NOMO-1 treated with DMSO at 0.1 percent for 48 hours (cell line): ENCODE measurements around the gene CNTN2.

ENCODE experiments used
- DNase-seq: peaks from one replicate; lab custom pipeline; 2025; ENCODE audit not compliant: unreplicated experiment; lab: John Stamatoyannopoulos, UW

The CNTN2 gene

DNA sequence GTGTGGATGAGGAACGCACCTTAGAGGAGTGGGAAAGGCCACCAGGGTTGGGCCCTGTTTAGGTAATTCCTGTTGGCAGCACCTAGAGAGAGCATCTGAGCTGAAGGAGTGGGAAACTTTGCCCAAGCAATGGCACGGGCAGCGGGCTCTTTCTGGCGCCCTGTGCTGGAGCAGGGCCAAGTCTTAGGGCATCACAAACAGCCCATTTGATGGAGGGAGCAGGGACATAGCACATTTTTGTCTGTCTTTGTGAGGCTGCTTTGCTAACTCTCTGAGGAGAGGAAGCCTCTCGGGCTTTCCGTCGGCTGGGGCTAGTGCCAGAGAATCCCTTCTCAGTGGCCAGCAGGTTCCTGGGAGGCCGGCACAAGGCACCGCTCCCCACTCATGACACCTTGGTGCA lies 22.5 kb upstream of the CNTN2 start:
- no peak for DNase-seq

DNA sequence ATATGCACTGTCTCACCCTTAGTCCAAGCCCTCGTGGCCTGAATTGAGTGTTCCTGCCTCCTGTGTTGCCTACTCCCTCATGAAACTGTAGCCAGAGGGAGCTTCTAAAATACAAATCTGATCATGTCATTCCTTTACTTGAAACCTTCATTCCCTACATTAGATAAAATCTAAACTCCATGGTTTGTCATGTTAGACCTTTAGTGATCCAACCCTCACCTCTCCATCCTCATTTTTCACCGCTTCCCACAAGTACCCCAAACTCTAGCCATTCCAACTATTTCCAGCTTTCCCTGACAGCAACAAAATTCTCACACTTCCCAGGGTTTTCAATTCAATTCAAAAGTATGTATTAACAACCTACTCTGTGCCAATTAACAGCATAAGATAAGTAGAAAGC lies 18.3 kb upstream of the CNTN2 start:
- DNase-seq = no peak

DNA sequence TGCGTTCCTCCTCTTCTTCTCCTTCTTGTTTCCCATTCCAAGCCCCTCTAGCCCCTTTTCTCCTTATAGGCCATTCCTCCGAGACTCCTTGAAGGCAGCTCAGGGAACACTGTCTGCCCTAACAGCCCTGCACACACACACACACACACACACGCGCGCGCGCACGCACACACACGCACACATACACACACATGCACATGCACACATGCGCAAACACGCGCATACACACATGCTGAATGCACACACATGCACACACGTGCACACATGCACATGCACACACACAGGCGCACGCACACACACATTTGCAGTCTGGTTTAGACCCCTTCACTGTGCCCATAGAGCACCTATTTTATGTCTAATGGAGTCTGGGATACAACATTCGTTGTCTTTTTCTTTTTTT lies 17.8 kb upstream of the CNTN2 start:
- no peak for DNase-seq

DNA sequence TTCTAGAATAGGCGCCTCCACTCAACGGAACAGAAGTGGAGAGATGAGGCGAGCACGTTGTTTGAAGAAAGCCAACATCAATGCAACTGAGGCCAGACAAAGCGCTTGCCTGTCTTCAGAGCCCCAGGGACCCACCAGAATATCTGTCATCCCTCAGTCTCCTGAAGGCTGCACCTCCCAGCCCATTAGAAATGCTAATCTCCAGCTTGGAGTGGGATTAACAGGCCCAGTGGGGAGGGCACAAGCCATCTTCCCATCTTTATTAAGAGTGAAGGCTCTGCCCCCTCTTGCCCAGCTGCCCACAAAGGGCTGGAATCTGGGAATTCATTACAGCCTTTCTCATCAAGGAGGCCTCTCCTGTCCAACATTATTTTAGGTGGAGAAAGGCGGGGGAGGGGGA lies 16.8 kb upstream of the CNTN2 start:
- no peak for DNase-seq

DNA sequence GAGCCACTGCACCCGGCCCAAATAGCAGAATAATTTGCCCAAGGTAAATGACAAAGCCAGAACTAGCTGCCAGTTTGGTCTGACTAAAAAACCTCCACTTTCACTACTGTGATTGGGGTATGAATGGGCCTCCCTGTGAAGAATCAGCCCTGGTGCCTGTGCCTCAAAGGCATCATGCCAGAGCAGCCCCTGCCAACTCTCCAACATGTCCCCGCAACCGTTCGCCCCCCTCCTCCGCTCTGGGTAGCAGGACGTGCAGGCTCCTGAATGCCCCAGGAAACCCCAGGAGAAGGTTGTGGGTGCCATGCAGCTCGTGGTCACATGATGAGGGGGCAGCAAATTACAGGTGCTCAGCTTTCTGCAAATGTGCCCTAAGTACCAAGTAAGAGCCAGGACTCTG lies 14.6 kb upstream of the CNTN2 start:
- no peak for DNase-seq

DNA sequence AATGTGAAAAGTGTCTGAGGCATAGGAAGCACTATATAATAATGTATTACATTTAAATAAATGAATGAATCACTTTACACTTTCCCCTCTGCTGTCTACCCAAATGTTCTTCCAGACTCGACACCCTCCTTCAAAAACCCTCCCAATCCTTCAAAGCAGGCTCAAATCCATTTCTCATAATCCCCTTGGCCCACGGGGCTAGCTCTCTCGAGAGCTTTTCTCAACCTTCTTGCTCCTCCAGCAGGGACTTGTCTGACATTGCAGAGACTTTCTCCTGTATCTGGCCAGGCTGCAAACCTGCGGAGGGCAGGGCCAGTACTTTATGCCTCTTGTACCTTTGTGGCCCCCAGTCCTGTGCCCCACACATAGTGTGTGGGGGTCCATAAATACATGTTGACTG lies 14.1 kb upstream of the CNTN2 start:
- DNase-seq = no peak

DNA sequence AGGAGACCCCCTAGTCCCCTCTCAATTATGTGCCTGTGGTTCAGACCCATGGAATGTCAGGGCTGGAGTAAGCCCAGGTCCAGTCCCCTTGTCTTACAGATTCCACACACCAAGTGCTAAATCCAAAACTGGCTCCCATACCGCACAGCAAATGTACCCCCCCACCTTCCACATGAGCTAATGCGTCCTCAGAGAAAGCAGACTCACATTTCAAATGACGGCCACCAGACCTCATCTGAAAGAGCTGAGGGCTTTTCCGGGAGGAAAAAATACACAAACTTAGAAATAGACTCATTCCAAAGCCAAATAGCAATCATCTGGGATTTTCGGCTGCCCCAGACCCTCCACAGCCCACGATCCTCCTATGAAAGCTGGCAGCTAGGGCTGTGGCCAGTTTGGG lies 12.8 kb upstream of the CNTN2 start:
- DNase-seq = no peak

DNA sequence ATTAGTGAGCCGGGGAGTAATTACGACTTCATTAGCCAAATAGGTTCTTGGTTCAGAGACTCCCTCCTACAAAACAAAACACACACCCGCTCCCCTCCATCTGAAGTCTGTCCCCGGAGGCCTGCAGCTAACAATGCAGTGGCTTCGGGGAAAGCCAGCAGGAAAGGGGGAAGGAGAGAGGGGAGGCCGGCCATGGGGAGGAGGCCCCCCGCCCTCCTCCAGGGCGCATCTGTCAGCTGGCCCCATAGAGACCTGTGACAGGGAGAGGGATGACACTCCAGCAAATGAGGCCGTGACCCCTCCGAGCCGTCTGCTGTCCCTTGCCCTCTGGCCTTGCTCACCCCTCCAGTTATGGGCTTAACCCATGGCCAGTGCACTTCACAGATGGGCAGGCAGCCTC lies 12.1 kb upstream of the CNTN2 start:
- DNase-seq = no peak

DNA sequence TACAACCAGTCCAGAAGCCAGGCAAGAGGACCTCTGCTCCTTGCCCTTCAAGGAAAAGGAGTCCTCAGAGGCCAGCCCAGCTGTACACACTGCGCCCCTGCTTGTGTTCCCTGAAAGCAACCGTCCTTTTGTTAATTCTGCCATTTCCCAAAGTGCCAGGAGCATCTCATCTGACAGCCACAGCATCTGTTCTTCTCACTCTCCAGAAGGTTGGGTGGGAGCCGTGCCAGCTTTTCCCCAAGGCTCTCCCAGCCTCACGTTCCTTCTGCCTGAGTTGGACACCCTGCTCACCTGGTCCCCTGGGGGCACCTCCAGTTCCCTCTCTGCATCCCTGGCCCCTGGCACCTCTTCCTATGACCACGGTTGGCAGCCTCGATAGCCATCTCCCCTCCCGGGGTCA lies 10.5 kb upstream of the CNTN2 start:
- no peak for DNase-seq

DNA sequence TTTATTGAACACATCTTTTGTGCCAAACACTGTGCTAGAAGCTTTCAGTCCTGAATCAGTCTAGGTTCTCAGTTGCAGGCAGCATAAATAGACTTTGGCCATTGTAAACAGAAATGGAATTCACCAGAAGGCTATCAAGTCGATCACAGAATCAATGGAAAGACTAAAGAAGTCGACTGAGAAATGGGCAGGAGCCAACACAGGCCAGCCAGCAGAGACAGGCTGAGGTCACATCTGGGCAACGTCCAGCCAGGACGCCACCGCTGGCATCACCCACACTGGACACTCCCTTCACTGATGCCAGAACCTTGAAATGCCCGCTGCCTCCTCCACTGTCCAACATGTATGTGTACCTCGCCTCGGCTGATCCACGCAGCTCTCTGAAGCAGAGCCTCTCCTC lies 5.5 kb upstream of the CNTN2 start:
- no peak for DNase-seq

DNA sequence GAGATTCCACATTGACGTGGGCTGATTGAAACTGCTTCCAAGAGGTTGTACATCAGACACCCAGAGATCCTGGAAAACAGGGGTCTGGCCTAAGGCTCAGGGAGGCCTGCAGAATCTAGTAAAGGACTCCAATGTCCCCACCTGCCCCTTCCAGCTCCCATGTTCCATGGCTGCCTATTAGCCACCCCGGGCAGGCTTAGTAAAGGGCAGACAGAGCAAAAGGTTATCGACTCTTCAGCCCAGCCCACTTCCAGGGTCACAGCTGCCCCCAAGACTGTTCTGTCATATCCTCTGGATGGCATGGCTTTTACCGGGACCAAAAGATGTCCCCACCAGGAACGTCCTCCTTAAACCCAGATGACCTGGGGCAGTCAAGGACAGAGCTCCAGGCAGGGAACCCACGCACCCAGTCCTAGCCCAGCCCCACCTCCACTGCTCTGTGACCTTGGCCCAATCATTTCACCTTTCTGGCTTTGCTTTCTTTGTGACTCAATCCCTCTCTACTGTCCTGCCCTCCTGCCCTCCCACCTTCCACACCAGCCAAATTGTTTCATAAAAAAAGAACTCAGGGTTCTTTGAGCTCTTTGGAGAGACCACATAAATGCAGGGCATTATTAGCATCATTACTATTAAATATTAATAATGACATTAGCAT lies 4.8 kb upstream of the CNTN2 start:
- no peak for DNase-seq

DNA sequence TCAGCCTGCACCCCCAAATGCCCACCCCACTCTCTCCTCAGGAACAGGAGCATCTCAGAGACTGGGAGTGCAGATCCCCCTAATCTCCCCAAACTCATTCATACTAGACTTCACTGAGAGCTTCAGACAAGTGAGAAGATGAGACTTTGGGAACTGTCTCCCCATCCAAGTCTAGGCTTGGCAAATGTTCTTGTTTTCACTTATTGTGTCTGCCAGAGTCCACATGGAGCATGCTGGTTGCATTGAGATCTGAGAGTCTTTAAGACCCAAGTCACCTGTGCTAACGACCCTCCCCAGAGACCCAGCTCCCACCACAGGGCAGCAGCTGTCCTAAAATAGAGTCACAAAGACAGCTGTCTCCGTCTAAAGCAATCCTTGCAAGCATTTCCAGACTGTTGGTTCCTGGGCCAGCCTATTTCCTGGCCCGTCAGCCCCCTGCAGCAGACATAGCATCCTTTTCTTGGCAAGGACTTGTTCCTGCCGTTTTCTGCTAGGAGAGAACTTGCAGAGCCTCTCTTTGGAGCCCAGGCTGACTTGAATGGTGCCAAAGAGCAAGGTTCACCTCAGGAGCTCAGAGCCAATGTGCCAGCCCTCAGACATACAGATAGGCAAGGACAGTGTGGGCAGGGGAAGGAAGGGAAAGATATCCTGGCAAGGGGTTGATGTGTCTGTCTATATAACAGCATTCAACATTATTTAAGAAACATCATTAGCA lies 1.9 kb upstream of the CNTN2 start:
- no peak for DNase-seq

DNA sequence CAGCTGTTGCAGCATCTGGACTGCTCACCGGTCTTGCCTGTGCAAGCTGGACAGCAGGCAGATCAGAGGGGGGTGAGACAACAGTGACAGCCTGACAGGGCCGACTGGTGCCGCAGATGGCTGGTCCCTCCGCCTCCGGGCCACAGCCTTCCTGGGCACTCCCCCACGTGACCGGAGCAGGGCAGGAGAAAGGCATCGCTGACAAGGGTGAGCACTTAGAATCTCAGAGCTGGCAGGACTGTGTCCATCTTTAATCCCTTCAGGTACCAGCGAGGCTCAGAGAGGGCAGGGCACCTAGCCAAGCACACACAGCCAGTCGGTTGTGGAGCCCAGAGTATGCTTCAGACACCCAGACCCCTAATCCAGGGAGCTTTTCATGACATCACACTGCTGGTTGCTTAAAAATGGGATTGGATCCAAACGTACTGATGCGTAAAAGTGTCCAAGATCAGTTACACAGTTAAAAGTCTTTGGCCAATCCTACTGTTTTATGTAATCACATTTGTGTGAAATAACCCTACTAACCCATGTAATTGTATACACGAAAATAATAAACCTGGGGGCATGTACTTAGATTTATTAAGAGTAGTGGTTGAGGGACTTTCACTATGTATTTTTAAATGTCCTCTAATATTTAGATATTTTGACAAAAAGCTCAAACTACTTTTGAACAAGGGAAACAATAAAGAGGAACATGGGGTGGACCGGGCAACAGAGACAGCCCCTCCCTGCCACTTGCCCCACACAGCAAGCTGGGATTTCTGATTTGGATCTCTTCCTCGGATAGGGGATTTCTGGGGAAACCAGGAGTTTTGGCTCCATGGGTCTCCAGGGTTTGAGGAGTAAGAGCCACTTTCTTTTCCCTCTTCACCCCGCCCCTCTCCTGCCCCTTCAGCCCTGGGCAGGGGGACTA lies 758 bp upstream of the CNTN2 start:
- DNase-seq = no peak

DNA sequence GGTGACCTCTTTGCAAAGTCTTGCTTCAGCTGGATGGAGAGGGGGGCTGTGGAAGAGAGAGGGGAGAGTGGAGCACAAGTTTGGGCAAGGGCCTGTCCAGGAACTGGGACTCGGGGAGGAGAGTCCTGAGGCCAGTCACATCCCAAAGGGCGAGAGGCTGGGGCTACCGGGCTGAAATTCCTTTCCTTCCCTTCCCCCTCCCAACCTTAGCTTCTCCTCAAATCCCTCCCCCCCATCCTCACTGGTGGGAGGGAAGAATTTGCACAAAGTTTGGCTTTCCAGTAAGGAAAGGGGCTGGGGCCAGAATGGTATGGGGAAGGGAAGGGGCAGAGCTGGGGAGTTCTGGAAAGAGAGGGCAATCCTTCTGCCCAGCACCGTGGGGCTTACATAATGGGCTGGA lies 854 bp downstream of the CNTN2 start:
- DNase-seq = no peak

DNA sequence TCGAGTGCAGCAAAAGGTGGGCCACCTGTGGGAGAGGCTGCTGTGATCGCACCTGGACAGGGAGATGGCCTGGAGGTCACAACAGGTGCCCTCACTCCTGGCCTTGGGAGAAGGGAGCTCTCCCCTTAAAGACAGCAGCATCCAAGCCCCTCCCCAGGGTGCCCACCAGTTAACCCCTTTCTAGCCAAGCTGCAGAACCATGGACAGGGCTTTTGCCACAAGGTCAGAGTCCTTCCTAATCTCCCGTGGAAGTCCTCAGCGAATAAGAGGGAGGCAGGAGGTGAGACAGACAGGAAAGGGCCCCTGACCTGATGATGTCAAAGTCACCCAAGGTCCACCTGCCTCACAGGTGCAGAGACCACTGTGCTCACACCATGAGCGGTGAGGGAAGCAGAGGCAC lies 1.7 kb downstream of the CNTN2 start:
- no peak for DNase-seq

DNA sequence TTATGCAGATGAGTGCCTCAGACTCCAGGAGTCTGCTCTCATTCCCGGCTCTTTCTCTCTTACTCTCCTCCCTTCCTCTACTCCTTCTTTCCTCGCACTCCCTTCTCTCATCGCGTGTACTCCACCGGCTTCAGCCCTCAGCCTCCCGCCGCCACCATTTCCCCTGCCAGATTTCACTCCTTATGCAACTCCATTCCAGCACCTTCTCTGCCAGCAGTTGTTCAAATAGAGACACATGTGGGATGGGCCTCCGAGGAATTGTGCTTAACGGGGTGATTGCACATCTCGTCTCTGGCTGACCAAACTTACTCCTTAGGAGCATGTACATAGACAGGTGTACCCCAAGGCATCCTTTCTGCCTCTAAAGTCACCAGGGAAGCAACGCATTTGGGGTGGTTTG lies 2.1 kb downstream of the CNTN2 start:
- no peak for DNase-seq

DNA sequence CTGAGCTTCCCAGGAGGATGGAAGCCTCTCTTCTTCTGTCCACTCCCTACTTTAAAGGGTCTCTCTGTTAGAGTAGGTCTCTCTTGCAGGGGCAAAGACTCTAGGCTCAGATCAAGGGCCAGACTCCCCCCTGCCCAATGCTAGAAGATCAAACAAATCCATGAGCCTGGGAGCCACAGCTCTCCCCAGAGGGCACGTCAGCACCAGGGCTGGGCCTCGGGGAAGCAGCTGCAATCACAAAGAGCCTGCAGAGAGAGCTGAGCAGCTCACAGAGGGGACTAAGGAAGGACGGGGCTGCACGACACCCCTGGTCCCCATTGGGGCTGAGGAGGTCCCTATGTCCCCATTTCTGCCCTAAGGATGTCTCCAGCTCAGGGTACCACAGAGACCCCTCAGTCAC lies 3.9 kb downstream of the CNTN2 start:
- no peak for DNase-seq

DNA sequence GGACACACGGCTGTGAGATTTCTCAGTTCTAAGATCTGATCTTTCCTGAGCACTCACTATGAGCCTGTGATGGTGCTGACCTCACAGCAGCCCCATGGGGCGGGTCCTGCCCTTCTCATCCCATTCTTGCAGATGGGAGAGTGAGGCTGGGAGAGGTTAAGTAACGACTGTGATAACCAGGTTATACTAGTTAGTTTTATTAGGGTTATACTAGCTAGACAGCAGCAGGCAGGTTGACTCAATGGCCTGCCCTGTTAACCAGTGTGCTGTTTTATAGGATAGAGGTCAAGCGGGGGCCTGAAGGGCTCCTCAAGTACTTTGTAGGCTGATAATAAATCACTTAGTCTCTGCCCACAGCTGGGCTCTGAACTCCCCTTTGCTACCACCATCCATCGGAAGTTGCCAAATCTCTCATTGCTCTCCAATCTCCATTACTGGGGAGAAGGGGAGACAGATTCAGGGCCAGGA lies 4.8 kb downstream of the CNTN2 start:
- DNase-seq = no peak

DNA sequence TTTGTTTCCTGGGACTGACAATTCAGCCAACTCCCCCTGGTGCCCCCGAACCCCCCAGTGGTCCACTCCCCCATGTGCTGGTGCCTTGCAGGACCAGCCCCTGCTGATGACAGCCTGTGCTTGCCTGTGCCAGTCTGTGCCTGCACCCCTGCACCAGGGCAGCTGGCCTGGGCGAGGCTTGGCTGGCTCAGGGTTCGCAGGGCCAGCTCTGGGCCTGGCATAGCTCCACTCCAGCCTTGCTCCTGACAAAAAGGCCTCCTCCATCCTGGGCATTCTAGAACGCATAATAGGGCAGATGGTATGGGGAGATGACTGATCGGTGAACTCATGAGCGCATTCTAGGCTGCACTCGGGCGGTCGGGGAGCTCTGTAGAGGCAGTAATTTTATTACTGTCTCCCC lies 5.4 kb downstream of the CNTN2 start:
- DNase-seq = no peak

DNA sequence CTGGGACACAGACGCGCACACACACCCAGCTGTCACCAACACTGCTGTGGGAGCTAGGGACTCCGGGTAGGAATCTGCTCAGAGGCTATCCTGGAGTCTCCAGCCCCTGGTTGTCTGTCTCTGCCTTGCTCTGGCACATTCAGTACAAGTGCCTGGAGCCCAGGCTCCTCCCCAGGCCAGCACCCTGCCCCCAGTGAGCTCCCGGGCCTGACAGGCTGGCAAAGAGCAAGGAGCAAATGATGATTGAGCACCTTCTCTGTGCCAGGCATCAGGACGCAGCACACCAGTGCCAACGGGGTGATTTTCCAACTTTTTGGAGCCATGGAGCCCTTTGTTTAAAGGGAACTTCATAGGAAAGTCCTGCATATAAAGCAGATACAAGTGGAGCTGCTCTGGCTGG lies 6.5 kb downstream of the CNTN2 start:
- no peak for DNase-seq

DNA sequence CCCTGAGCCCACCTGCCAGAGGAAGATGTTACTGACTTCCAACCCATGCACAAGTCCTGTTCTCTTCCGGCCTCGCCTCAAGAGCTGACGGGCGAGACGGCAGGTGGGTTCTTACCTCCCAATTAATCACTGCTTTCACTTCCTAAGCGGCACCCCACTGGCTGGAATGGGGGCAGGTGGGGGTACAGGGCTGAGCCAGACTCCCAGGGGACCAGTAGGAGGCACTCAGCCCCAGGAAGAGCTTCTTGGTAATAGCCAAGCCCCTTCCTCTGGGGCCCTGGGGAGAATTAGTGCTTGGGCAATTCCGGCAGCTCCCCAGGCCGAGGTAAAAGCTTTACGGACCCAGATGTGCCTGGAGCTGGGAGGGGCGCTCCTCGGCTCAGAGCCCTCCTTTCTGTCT lies 9.7 kb downstream of the CNTN2 start:
- no peak for DNase-seq

DNA sequence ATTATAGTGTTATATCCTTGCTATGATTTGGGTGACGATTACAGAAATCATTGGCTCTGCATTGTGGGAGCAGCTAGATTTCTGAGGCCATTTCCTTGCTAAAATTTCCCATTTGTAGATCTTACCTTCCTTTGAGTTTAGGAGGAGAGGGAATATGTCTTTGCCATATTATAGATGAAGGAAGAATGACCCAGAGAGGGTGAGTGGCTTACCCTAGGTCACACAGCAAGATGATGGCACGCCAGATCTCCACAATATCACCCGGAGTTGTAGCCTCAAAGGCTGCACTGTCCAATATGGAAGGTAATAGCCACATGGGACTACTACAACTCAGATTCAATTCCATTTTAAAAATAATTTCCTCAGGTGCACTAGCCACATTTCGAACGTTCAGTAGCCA lies 10.3 kb downstream of the CNTN2 start:
- no peak for DNase-seq
